ENCODE measurements around the gene PRRC2A.

PRRC2A gene

DNA sequence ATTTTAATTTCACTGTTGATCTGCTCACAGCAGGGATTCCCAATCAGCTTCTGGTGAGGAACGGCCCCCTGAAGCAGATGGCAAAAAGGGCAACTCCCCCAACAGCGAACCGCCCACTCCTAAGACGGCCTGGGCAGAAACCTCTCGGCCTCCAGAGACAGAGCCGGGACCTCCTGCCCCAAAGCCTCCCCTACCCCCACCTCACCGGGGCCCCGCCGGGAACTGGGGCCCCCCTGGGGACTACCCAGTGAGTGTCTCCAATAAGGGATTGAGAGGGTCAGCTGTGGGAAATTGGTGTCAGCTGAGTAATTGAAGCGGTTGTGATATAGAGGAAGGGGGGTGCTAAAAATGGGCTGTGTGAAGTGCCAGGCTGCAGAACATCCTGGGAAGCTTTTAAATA is 6.4 kb downstream of the PRRC2A start:
- no peak for DNase-seq

DNA sequence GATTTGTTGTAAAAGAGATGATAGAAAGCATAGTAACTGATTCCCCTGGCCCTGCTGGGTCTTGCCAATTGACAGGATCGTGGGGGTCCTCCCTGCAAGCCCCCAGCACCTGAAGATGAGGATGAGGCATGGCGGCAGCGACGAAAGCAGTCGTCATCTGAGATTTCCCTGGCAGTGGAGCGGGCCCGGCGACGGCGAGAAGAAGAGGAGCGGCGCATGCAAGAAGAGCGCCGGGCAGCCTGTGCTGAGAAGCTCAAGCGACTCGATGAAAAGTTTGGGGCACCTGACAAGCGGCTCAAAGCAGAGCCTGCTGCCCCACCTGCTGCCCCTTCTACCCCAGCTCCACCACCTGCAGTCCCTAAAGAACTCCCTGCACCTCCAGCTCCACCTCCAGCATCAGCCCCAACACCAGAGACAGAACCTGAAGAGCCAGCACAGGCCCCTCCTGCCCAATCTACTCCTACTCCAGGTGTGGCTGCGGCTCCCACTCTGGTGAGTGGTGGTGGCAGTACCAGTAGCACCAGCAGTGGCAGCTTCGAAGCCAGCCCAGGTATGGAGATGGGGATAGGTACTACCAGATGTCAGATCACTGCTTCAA is 7.3 kb downstream of the PRRC2A start:
- no peak for DNase-seq

- DNase-seq = no peak
Observed at GRCh38 chr6:31629014-31629413, 8.5 kb downstream of the PRRC2A start.

DNA sequence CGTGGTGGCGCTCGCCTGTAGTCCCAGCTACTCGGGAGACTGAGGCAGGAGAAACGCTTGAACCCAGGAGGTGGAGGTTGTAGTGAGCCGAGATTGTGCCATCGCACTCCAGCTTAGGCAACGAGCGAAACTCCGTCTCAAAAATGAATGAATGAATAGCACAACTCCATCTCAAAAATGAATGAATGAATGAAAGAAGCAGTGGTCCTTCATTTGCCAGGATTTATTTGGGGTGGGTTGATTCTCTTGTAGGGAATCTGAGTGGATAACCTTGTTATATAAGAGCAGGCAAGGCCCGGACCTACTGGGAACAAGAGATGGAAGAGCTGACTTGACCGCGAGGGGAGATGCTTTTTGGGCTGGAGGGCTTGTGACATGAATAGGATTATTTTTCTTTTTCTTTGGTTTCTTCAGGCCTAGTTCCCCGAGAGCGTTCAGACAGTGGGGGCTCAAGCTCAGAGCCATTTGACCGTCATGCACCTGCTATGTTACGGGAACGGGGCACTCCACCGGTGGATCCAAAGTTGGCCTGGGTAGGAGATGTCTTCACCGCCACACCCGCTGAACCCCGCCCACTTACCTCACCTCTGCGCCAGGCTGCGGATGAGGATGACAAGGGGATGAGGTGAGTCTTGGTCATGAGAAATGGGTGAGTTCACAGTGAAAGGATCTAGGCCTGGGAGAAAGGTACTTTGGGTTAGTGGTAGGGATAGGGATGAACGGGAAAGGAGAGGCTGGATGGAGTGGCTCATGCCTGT is 9.8 kb downstream of the PRRC2A start:
- DNase-seq = no peak

DNA sequence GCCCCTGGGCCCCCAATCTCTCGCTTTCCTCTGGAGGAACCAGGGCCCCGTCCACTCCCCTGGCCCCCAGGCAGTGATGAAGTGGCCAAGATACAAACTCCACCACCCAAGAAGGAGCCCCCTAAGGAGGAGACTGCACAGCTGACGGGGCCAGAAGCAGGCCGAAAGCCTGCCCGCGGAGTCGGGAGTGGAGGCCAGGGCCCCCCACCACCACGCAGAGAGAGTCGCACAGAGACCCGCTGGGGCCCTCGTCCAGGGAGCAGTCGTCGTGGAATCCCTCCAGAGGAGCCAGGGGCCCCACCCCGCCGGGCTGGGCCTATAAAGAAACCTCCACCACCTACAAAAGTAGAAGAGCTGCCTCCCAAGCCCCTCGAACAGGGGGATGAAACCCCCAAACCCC is 10.7 kb downstream of the PRRC2A start:
- DNase-seq = no peak

DNA sequence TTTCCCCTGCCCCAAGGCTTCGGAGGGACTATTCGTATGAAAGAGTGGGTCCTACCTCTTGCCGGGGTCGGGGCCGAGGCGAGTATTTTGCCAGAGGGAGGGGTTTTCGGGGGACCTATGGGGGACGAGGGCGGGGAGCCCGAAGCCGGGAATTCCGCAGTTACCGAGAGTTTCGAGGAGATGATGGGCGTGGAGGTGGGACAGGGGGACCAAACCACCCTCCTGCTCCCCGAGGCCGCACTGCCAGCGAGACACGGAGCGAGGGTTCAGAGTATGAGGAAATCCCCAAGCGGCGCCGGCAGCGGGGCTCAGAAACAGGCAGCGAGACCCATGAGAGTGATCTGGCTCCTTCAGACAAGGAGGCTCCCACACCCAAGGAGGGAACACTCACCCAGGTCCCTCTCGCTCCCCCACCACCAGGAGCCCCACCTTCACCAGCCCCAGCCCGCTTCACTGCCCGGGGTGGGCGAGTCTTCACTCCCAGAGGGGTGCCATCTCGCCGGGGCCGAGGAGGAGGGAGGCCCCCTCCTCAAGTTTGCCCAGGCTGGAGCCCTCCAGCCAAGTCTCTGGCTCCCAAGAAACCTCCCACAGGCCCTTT is 11.3 kb downstream of the PRRC2A start:
- no peak for DNase-seq

DNA sequence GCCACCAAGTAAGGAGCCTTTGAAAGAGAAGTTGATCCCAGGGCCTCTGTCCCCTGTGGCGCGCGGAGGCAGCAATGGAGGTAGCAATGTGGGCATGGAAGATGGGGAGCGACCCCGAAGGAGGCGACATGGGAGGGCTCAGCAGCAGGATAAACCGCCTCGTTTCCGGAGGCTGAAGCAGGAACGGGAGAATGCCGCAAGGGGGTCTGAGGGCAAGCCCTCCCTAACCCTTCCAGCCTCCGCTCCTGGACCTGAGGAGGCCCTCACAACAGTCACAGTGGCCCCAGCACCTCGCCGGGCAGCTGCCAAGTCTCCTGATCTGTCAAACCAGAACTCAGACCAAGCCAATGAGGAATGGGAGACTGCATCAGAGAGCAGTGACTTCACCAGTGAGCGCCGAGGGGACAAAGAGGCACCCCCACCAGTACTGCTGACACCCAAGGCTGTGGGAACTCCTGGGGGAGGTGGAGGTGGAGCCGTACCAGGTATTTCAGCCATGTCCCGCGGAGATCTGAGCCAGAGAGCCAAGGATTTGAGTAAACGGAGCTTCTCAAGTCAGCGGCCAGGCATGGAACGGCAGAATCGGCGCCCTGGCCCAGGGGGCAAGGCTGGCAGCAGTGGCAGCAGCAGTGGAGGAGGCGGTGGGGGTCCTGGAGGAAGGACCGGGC is 11.9 kb downstream of the PRRC2A start:
- no peak for DNase-seq

GRCh38 chr6:31633447-31633846 is 12.9 kb downstream of the PRRC2A start:
- no peak for DNase-seq

- DNase-seq = no peak
Observed at GRCh38 chr6:31634131-31634530, 13.6 kb downstream of the PRRC2A start.

DNA sequence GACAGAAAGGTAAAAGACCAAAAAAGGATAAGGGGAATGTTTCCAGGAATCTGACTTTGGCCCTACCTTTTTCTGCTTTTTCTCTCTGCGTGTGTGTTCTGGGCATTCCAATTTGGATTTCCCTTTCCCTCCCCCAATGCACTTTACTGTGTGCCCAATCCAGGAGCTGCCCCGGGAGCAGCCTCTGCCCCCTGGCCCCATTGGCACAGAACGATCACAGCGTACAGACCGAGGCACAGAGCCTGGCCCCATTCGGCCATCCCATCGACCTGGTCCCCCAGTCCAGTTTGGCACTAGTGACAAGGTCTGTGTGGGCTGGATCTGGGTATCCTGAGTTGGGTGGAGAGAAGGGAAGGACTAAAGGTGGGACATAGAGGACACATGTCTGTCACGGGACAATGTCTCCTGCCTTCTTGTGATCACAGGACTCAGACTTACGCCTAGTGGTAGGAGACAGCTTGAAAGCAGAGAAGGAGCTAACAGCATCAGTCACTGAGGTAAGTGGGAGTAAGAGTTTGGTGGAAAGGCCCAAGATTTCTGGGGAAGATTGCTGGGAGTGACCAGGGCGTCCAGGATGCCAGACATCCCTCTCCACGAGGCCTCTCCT is 14.6 kb downstream of the PRRC2A start:
- no peak for DNase-seq

GRCh38 chr6:31636698-31637596 is 16.4 kb downstream of the PRRC2A start:
- no peak for DNase-seq

DNA sequence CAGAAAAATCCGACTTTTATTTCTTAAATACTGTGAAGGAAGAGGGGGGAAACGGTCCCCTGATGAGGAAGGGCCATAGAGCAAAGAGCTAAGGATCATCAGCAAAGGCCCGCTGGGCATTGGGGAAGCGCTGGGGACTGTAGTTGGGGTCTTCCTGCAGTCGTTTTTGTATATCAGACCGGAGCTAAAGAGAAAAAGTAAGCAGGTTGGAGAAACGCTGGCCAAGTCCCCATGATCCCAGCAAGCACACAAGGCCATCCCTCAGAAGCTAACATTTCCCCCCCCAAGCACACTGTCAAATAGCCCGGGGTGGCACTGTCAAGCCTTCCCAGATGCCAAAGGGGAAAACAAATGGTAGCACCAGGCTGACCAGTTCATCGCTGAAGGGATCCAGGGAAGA is 18.5 kb downstream of the PRRC2A start:
- no peak for DNase-seq

DNA sequence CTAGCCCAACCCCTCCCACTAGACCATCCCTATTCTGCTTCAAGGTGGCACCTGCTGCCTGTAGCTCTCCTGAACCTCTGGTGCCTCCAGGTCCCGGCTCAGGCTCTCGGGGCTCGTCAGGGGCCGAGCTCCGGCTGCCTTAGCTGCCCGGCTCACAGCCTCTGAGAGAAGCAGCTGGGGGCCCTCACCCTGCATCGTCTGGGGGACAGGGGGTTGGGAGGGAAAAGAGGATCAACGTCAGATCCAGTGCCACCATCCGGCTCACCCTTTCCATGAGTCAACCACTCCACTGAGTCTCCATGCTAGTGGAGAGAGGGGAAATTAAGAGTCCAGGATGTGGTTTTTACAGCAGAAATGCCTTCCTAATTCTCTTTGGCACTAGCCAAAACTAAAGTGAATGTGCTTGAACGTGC is 18.9 kb downstream of the PRRC2A start:
- no peak for DNase-seq

DNA sequence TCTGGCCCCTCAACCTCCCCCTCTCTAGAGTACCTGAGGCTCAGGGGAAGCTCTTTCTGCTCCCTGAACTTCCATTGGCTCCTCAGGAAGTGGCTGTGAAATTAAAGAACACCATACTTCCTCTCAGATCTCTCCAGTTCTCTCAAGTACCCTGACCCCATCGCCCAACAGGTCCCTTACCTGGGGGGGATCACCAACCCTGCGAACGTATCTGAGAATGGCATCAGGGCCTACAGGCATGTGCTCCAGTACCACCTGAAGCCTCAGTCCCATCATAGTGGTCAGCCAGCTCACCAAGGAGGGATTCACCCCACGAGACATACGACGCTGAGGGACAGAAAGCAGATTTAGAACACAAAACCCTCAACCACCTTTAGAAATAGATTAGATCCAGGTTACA is 20.1 kb downstream of the PRRC2A start:
- no peak for DNase-seq

- DNase-seq = no peak
Observed at GRCh38 chr6:31641370-31641769, 20.9 kb downstream of the PRRC2A start.

DNA sequence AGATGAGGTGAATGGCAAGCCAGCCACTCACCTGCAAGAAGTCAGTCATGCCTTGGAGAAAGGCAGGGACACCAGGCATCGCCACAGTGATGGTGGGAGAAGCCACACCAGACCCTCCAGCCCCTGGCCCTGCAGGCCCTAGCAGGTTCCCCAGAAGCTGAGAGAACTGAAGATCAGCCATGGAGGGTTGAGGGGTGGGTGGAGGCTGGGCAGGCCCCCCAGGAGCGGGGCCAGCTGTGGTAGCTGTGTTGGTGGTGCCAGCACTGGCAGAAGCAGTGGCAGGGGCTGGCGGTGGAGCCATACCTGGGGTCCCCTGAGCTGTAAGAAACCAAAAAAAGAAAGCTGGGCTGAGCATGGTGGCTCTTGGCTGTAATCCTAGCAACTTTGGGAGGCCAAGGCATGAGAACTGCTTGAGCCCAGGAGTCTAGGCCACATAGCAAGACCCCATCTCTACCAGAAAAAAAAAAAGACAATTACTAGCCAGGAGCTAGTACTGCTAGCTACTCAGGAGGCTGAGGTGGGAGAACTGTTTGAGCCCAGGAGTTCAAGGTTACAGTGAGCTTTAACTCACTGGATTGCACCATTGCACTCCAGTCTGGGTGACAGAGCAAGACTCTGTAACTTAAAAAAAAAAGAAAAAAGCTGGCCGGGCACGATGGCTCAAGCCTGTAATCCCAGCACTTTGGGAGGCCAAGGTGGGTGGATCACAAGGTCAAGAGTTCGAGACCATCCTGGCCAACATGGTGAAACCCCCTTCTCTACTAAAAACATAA is 22.5 kb downstream of the PRRC2A start:
- DNase-seq = no peak

- DNase-seq = no peak
Observed at GRCh38 chr6:31643818-31644454, 23.4 kb downstream of the PRRC2A start.

DNA sequence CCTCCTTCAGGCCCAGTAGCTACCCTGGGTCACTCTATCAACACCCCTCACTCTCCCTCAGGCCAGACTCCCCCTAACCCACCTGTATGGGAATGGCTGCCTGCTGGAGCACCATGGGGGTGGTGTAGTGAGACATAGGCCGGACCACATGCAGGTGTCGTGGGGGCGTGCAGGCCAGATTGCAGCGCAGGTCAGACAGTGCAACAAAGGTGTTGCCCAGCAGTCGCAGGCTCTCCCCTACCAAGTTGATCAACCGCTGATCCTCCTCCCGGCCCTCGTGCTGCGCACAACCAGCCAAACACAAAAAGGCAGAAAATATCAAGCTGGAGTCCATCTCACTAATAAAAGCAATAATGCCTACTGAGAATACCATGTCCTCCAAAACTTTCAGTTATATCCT is 24.8 kb downstream of the PRRC2A start:
- DNase-seq = no peak

- DNase-seq = peak; percentile 28
Observed at GRCh38 chr6:31651602-31652191, 31.2 kb downstream of the PRRC2A start.

DNA sequence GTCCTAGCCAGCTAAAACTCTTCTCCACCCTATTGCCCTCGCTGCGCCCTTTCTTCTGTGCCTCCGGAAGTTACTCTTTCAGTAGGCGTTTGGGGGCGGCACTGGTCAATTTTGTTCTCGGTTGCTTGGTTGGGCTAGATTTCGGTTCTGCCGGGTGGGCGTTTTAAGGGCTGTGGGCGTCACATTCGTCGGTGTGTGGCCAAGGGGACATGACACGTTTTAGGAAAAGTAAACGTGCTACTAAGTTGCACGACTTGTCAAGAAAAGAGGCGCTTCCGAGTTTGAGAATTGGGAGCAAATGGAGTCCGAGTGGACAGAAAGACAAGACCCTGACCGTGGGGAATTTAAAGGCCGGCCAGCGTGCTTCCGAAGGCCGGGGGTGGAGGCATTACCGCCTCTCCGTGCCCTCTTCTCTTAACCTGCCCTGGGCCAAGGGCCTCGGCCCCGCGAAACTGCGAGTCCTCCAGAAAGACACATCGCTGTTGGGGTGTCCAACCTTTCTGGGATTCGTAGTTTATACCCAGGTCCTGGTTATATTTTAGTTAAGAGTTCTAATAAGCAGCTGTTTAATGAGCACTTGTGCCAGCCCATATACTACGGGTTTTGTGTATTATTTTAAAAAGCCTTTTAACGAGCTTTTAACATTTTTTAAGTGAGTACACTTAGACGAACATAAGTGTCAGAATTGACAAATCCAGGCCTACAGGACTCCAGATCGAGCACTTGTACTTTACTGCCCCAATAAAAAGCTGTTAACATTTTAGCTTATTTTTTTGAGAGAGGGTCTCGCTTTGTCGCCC is 32.6 kb downstream of the PRRC2A start:
- DNase-seq = no peak
